ENCODE measurements around the gene ATP9B.
A peak's percentile ranks its signal among the peaks of the same experiment; 100 is the strongest.

Gene ATP9B

DNA sequence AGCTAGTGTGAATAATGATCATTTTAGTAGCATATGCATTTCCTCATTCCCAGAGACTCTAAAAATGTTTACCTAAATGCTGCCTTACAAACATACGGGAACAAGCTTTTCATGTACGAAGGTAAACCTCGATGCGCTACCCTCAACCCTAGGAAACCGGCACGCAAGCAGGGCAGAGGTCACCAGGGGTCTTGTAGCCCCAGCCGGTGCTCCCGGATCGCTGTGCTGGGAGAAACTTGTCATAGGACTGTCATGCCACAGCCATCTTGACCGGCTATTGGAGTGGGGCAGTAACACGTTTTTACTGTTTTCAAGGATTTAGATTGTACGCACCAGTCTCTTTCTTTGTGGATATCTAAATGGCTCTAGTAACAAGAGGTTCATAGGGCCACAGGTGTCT, 291.7 kb downstream of the ATP9B start:
- TF ChIP-seq, protein P1, sequence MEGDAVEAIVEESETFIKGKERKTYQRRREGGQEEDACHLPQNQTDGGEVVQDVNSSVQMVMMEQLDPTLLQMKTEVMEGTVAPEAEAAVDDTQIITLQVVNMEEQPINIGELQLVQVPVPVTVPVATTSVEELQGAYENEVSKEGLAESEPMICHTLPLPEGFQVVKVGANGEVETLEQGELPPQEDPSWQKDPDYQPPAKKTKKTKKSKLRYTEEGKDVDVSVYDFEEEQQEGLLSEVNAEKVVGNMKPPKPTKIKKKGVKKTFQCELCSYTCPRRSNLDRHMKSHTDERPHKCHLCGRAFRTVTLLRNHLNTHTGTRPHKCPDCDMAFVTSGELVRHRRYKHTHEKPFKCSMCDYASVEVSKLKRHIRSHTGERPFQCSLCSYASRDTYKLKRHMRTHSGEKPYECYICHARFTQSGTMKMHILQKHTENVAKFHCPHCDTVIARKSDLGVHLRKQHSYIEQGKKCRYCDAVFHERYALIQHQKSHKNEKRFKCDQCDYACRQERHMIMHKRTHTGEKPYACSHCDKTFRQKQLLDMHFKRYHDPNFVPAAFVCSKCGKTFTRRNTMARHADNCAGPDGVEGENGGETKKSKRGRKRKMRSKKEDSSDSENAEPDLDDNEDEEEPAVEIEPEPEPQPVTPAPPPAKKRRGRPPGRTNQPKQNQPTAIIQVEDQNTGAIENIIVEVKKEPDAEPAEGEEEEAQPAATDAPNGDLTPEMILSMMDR (IDR thresholded peaks at IDR 0.05; ENCODE audit: poor library complexity, severe bottlenecking), result no peak
- Histone ChIP-seq H3K27me3 (ENCODE audit: insufficient read depth, poor library complexity, severe bottlenecking) (no peaks in the 10 kb centered on the region), H3K9me3 (ENCODE audit: severe bottlenecking) (no peaks in the 10 kb centered on the region), H3K4me3 (ENCODE audit: severe bottlenecking) (no peak overlapping the region), H3K36me3 (ENCODE audit: low read depth) (no peaks in the 10 kb centered on the region), H3K27ac (ENCODE audit: poor library complexity, severe bottlenecking) (no peak overlapping the region), H3K4me1 (ENCODE audit: insufficient read depth, poor library complexity, severe bottlenecking) (no peaks in the 10 kb centered on the region)
- no peak for DNase-seq (ENCODE audit: low spot score)
- ATAC-seq (ENCODE audit: low read depth), result no peak

DNA sequence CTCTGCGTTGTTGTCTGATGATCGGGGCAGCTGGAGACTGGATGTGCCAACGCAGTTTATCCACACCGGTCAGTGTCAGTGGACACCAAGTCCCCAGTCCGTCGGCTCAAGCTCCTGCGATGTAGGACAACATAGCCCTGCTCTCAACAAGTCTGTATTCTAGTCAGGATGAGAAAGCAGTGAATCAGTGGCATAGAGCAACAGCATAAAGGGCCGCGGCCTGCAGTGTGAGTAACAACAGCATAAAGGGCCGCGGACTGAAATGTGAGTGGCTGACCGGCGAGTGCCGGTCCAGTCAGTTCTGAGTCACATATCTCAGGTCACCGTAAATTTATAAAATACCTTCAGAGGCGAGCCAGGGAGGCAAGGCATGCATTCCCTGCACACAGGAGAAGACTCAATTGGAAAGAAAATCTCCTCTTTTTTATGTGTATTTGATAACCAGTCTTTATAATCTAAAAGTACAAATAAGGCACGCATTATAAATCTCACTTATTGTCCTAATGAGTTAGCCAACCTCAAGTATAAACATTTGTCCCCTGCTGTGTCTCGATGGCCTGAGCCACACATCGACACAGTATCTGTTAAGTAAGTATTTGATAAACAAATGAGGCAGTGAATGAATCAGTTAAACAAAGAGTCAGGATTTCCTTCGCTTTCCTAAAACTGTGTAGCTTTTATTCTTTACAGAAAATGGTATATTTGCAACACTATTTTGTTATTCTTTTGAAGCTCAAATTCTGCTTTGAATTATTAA, 292.8 kb downstream of the ATP9B start:
- Histone ChIP-seq H3K27me3 (ENCODE audit: insufficient read depth, poor library complexity, severe bottlenecking) (no peaks in the 10 kb centered on the region), H3K4me1 (ENCODE audit: insufficient read depth, poor library complexity, severe bottlenecking) (no peaks in the 10 kb centered on the region), H3K4me3 (ENCODE audit: severe bottlenecking) (no peak overlapping the region), H3K9me3 (ENCODE audit: severe bottlenecking) (no peaks in the 10 kb centered on the region), H3K27ac (ENCODE audit: poor library complexity, severe bottlenecking) (no peak overlapping the region), H3K36me3 (ENCODE audit: low read depth) (no peaks in the 10 kb centered on the region)
- DNase-seq (ENCODE audit: low spot score) (no peak), ATAC-seq (ENCODE audit: low read depth) (peak; percentile 48; the same call in 2 of the 3 replicates)
- TF ChIP-seq, protein P1 (IDR thresholded peaks at IDR 0.05; ENCODE audit: poor library complexity, severe bottlenecking), result no peak

DNA sequence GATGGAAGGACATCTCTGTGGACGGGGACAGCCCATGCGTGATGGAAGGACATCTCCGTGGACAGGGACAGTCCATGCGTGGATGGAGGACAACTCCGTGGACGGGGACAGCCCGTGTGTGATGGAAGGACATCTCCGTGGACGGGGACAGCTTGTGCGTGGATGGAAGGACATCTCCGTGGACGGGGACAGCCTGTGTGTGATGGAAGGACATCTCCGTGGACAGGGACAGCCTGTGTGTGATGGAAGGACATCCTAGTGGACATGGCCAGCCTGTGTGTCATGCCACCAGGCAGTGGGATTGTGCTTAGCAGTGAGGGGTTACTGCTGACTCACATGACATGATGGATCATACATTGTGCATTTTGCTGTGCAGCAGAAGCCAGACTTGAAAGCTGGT, 296.5 kb downstream of the ATP9B start:
- Histone ChIP-seq H3K36me3 (ENCODE audit: low read depth) (no peaks in the 10 kb centered on the region), H3K4me1 (ENCODE audit: insufficient read depth, poor library complexity, severe bottlenecking) (no peaks in the 10 kb centered on the region), H3K27me3 (ENCODE audit: insufficient read depth, poor library complexity, severe bottlenecking) (no peaks in the 10 kb centered on the region), H3K4me3 (ENCODE audit: severe bottlenecking) (no peak overlapping the region), H3K27ac (ENCODE audit: poor library complexity, severe bottlenecking) (no peak overlapping the region), H3K9me3 (ENCODE audit: severe bottlenecking) (no peaks in the 10 kb centered on the region)
- TF ChIP-seq, protein P1 (IDR thresholded peaks at IDR 0.05; ENCODE audit: poor library complexity, severe bottlenecking), result no peak
- DNase-seq (ENCODE audit: low spot score), result no peak
- no peak for ATAC-seq (ENCODE audit: low read depth)

DNA sequence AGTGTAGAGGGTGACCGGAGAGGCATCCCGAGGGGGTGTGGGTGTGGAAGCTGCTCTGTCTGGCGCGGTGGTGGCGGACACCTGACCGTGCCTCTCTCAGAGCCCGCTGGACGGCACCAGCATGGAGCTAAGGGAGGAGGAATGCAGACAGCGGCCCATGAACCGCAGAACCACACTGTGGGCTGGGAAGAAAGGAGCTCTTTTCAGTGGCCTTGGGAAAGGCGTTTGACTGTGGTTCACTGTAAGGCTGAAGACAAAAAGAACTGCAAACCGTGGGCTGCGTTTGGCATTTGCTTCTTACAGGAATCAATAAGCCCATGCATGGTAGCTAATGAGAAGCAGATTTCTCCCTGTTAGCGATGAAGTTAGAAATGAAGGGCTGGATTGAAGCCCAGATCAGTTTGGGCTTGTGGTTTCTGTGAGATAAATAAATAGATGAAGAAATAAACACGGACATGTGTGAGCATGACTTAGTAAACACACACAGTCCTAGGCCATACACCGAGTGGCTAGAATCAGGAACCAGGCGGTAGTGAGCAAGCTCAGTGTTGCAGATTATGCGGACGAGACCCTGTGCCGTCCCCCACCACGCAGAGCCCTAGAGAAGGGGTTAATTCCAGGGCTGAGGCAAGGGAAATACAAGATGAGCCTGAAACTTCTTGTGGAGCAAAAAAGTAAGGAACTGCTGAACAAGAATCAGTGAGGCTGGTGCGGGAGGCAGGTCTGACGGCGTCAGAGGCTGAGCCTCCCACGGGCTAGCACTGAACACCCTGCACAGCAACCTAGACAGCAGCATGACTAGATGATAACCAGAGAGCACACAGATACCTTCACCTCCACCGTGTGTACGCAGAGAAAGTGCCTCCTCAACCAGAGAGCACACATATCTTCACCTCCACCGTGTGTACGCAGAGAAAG, 297.2 kb downstream of the ATP9B start:
- ATAC-seq (ENCODE audit: low read depth) (no peak), DNase-seq (ENCODE audit: low spot score) (no peak)
- Histone ChIP-seq H3K4me3 (ENCODE audit: severe bottlenecking) (no peak overlapping the region), H3K4me1 (ENCODE audit: insufficient read depth, poor library complexity, severe bottlenecking) (no peaks in the 10 kb centered on the region), H3K27ac (ENCODE audit: poor library complexity, severe bottlenecking) (no peak overlapping the region), H3K27me3 (ENCODE audit: insufficient read depth, poor library complexity, severe bottlenecking) (no peaks in the 10 kb centered on the region), H3K36me3 (ENCODE audit: low read depth) (no peaks in the 10 kb centered on the region), H3K9me3 (ENCODE audit: severe bottlenecking) (no peaks in the 10 kb centered on the region)
- TF ChIP-seq, protein P1 (IDR thresholded peaks at IDR 0.05; ENCODE audit: poor library complexity, severe bottlenecking), result no peak
